Measurements from ENCODE around the gene CD2AP. TPM values are rescaled to one million over a fixed set of nuclear protein-coding genes. Genes with fewer than 3 reads are reported as not detected.

The CD2AP gene
- total and polyA plus RNA-seq, 2 experiments from 2014 or later: 13.7 to 48.0 TPM

GRCh38 chr6:47631797-47632196 is 154.2 kb downstream of the CD2AP start:
- Histone ChIP-seq H3K79me2 (no peaks in the 10 kb centered on the region), H3K27ac (peak overlapping the region; percentile 52), H3K9me3 (ENCODE audit: low read depth) (no peaks in the 10 kb centered on the region), H3K36me3 (replicated peaks; ENCODE audit: insufficient read depth, low read depth) (no peaks in the 10 kb centered on the region), H3K4me3 (no peak overlapping the region), H3K27me3 (no peaks in the 10 kb centered on the region), H4K20me1 (ENCODE audit: insufficient read depth, poor library complexity, severe bottlenecking) (no peaks in the 10 kb centered on the region), H3K4me1 (ENCODE audit: insufficient read depth) (peaks cover 18% of the 10 kb centered on the region), H2AFZ (peak overlapping the region; percentile 12), H3K4me2 (peak overlapping the region; percentile 27), H3K9me2 (replicated peaks; ENCODE audit: insufficient read depth) (no peaks in the 10 kb centered on the region)
- DNase-seq (ENCODE audit: low spot score): no peak
- TF ChIP-seq EZH2 (IDR thresholded peaks at IDR 0.05; ENCODE audit: borderline replicate concordance) (no peak), CTCF (IDR thresholded peaks at IDR 0.05; ENCODE audit: poor library complexity) (no peak), EZH2phosphoT487 (IDR thresholded peaks at IDR 0.05; ENCODE audit: low read depth, severe bottlenecking, unreplicated experiment) (no peak)
- 41% methylated on average over 3 of the region's 3 CpGs for WGBS (ENCODE audit: low lambda C conversion rate, missing lambda C conversion rate)

- Histone ChIP-seq H2AFZ (no peak overlapping the region), H3K9me2 (replicated peaks; ENCODE audit: insufficient read depth) (no peaks in the 10 kb centered on the region), H3K9me3 (ENCODE audit: low read depth) (no peaks in the 10 kb centered on the region), H3K27ac (peak overlapping the region; percentile 20), H3K27me3 (no peaks in the 10 kb centered on the region), H3K4me3 (no peak overlapping the region), H3K36me3 (replicated peaks; ENCODE audit: insufficient read depth, low read depth) (no peaks in the 10 kb centered on the region), H3K4me1 (ENCODE audit: insufficient read depth) (peaks cover 18% of the 10 kb centered on the region), H4K20me1 (ENCODE audit: insufficient read depth, poor library complexity, severe bottlenecking) (no peaks in the 10 kb centered on the region), H3K4me2 (no peak overlapping the region), H3K79me2 (no peaks in the 10 kb centered on the region)
- peak; percentile 15 for DNase-seq (ENCODE audit: low spot score)
- TF ChIP-seq CTCF (IDR thresholded peaks at IDR 0.05; ENCODE audit: poor library complexity) (peak; percentile 28), EZH2 (IDR thresholded peaks at IDR 0.05; ENCODE audit: borderline replicate concordance) (no peak), EZH2phosphoT487 (IDR thresholded peaks at IDR 0.05; ENCODE audit: low read depth, severe bottlenecking, unreplicated experiment) (no peak)
- 64% methylated on average over 3 of the region's 3 CpGs for WGBS (ENCODE audit: low lambda C conversion rate, missing lambda C conversion rate)
These were observed 155.6 kb downstream of the CD2AP start for GRCh38 chr6:47633141-47633540.

GRCh38 chr6:47634210-47635047 is 156.8 kb downstream of the CD2AP start:
- Histone ChIP-seq H3K9me2 (replicated peaks; ENCODE audit: insufficient read depth) (no peaks in the 10 kb centered on the region), H3K36me3 (replicated peaks; ENCODE audit: insufficient read depth, low read depth) (no peaks in the 10 kb centered on the region)

More at GRCh38 chr6:47634210-47635047, 156.8 kb downstream of the CD2AP start:
- H3K4me1 ChIP-seq (ENCODE audit: insufficient read depth): peaks cover 18% of the 10 kb centered on the region
- peak overlapping the region; percentile 20 for H3K27ac ChIP-seq
- H3K9me3 ChIP-seq (ENCODE audit: low read depth): no peaks in the 10 kb centered on the region
- H4K20me1 ChIP-seq (ENCODE audit: insufficient read depth, poor library complexity, severe bottlenecking): no peaks in the 10 kb centered on the region
- WGBS (ENCODE audit: low lambda C conversion rate, missing lambda C conversion rate): 58% methylated on average over 5 of the region's 5 CpGs
- H3K4me3 ChIP-seq: no peak overlapping the region
- DNase-seq (ENCODE audit: low spot score): no peak
- no peaks in the 10 kb centered on the region for H3K27me3 ChIP-seq
- H2AFZ ChIP-seq: no peak overlapping the region
- TF ChIP-seq CTCF (IDR thresholded peaks at IDR 0.05; ENCODE audit: poor library complexity) (no peak), EZH2 (IDR thresholded peaks at IDR 0.05; ENCODE audit: borderline replicate concordance) (no peak), EZH2phosphoT487 (IDR thresholded peaks at IDR 0.05; ENCODE audit: low read depth, severe bottlenecking, unreplicated experiment) (no peak)
- H3K4me2 ChIP-seq: no peak overlapping the region
- H3K79me2 ChIP-seq: no peaks in the 10 kb centered on the region
